HG03175 (cell line): Measurements from ENCODE around the gene DYSF.

Experiments
- ATAC-seq: cut with Tn5 transposase; IDR thresholded peaks from one replicate; pipeline ENCODE4 v1.9.1; 2021; ENCODE audit warnings: mild to moderate bottlenecking, moderate library complexity; ENCODE audit not compliant: unreplicated experiment

Gene DYSF

DNA sequence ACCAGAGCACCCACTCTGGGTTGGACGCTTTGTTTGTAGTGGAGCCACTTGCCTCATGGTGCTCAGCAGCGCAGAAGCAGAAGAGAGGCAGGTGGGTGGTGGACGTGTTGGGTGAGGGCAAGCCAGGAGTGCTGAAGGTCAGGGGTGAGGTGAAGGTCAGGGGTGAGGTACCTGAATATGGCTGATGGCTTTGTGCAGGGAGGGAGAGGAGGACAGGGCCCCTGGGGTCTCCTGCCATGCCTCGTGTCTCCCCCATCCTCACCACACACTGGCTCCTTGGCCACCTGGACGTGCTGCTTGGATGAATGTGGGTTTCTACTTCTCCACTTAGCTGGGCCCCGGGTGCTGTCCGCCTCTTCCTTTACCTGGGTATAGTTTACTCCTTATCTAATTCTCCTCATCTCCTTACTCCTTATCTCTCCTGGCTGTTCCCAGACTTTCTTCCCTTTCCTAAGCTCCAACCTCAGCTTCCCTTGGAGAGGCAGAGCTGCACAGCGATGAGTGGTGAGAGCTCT lies 68.1 kb downstream of the DYSF start:
- ATAC-seq = no peak

DNA sequence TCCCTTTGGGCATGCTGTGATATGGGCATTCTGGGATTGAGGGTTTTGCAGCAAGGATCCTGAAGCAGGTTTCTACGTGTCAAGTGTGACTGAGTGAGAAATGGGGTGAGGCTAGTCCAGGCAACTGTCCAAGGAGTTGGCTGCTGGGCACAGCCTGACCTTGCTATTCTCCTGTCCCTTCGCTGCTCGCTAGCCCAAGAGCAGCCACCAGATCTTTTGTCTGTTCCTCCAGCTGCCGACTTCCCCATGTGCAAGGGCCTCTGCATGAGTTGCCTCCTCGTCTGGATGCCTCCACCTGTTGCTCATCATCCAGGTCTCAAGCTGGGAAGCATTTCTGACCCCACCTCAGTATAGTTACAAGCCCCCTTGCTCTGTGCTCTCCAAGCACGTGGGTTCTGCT lies 71.1 kb downstream of the DYSF start:
- ATAC-seq = no peak

- no peak for ATAC-seq
Observed at GRCh38 chr2:71526141-71526540, 72.8 kb downstream of the DYSF start.

DNA sequence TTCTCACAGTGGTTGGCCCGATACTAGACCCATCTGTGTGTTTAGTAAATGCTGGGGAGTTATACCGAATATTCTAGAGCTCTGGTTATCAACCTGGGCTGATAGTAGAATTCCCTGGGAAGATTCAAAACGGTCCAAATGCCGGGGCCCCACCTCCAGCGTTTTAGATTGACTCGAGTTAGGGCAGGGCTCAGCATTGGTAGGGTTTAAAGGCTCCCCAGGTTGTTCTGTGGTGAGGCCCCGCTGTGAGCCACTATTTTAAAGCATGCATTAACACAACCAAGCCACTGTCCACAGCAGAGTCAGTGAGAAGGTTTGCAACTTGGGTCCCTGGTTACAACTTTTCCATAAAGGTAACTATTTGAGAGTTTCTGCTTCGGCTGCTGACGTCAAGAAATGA lies 73.6 kb downstream of the DYSF start:
- no peak for ATAC-seq

- no peak for ATAC-seq
Observed at GRCh38 chr2:71528131-71528591, 74.8 kb downstream of the DYSF start.

GRCh38 chr2:71528749-71529148 lies 75.4 kb downstream of the DYSF start:
- ATAC-seq = no peak

GRCh38 chr2:71530211-71530610 lies 76.8 kb downstream of the DYSF start:
- no peak for ATAC-seq

DNA sequence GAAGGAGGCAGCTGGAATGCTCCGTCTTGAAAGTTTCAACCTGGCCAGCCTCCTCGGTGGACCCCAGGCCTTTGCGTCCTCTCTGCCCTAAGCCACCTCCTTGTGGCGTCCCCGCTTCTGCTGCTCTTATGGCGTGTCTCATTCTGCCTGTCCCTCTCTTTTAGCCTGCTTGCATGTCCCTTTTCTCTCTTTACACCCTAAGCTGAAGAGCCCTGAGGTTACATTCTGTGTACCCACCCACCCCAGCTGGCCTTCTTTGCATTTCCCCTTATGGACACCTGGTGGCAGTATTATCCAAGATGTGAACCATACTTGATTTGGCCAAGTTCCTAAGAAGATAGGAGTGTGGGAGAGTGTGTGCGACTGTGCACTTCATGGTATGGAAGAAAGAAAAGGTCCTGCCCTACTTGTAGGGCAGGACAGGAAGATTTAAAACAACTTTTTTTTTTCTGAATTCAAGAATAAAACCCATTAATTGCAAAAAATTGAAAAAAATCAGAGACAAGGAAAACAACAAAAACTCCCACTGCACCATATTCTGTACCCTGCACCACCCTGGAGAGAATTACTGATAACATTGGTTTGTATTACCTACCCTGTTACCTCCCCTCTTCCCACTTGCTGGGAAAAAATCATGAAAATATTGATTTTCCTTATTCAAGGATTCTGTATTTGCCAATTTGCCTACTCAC lies 77.4 kb downstream of the DYSF start:
- no peak for ATAC-seq

DNA sequence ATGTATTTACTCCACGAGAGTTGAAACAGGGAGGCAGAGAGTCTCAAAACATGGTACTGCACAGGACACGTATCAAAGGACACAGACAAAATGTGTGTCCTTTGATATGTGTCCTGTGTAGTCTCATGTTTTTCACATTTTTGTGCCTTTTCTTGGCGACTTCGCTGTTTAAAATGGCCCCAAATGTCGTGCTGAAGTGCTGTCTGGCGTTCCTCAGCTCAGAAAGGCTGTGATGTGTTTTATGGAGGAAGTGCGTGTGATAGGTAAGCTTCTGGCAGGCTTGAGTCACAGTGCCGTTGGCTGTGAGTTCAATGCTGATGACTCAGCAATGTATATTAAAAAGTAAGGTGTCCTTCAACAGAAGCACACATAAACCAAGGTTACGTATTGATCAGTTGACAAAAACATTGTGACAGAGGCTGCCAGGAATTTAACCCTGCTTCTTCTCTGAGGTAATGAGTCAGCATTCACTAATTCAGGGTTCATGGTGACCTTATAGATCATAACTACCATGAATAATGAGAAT lies 78.2 kb downstream of the DYSF start:
- no peak for ATAC-seq

- no peak for ATAC-seq
Observed at GRCh38 chr2:71532327-71532726, 79.0 kb downstream of the DYSF start.

GRCh38 chr2:71534201-71534600 lies 80.8 kb downstream of the DYSF start:
- no peak for ATAC-seq

DNA sequence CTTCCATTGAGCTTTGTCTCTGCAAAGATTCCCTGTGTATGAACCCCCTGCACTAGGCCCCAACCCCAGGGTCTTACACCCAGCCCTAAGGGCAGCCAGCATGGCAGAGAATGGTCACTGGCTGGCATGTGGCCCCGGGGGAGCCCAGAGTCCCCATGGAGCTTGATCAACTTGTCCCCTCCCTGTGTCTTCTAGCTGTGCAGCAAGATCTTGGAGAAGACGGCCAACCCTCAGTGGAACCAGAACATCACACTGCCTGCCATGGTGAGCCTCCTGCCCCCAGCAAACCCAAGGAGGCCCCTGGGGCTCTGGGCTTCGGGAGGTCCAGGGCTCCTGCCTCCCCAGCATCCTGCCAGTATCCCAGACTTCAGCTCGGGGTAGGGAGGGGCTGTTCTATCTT lies 81.5 kb downstream of the DYSF start:
- ATAC-seq = no peak

DNA sequence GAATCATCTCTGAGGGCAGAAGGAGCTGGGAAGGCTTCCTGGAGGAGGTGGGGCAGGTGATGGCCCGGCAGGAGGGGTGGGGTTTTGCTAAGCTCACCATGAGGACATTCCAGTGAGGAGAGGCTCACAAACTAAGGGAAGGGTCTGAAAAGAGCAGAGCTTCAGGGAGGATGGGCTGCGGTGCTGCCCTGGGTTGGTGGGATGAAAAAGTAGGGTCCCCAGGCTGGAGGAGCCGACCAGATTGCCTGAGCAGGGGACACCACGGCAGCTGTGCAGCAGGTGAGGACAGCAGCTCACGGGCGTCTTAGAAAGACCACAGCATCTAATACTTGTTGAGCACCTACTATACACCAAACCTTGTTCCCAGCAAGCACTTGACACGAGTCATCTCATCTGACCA lies 82.2 kb downstream of the DYSF start:
- no peak for ATAC-seq

DNA sequence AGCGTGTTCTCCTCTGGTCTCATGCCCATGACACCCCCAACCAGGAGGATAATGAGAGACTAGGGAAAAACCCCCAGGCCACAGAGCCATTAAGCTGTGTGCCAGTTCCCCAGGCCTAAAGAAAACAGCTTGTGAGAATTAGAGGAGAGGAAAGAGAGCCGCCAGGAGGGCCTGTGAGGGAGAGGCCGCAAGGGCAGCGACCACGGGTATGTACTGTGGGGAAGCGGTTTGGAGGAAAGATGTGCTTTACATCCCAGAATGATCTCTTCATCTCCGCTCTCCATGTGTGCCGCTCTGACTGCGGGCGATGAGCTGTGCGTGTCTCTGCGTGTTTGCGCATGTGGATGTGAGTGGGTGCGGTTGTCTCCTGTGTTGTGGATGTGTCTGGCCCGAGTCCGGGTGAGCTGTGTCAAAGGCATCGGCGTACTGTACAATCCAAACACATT lies 82.9 kb downstream of the DYSF start:
- ATAC-seq = no peak

DNA sequence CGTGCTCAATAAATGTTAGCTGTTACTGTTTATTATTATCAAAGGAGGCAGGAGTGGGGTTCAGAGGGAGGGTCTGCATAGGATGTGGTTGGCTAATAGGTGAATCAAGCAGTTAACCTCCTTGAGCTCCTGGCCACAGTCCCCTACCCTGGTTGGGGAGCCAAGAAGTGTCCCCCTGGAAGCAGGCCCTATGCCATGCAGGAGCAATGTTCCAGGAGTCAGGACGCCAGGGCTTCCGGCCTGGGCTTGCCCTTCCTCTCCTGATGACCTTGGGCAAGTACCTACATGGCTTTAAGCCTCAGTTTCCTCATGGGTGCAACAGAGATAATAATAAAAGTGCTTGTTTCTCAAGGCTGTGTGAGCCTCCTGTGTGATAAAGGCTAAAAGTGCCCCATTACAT lies 84.9 kb downstream of the DYSF start:
- ATAC-seq = no peak

DNA sequence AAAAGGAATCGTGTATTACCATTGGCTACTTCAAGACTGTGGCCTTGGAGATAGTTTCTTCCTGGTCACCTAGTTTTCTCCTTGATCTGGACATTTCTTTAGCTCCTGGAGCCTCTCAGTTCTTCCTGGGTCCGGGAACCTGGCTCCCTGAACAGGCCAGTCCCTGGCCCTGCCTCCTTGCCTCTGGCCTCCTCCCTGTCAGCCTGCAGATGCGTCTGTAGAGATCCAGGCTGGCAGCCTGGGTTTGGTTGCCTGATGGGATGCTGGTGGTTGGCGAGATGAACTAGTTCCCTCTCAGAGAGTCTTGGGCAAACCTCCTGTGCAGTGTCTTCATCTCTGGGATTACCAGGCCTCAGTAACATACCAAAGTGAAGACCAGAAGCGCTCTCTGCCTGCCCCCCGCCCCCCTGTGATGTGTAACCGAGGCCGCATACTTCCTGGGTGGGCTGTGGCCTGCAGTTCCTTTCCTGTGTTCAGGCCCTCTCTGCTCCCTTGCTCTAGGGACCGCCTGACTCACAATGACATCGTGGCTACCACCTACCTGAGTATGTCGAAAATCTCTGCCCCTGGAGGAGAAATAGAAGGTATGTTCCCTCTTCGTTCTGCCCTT lies 85.4 kb downstream of the DYSF start:
- ATAC-seq = no peak

- no peak for ATAC-seq
Observed at GRCh38 chr2:71540818-71541217, 87.5 kb downstream of the DYSF start.

- no peak for ATAC-seq
Observed at GRCh38 chr2:71544919-71545571, 91.7 kb downstream of the DYSF start.

DNA sequence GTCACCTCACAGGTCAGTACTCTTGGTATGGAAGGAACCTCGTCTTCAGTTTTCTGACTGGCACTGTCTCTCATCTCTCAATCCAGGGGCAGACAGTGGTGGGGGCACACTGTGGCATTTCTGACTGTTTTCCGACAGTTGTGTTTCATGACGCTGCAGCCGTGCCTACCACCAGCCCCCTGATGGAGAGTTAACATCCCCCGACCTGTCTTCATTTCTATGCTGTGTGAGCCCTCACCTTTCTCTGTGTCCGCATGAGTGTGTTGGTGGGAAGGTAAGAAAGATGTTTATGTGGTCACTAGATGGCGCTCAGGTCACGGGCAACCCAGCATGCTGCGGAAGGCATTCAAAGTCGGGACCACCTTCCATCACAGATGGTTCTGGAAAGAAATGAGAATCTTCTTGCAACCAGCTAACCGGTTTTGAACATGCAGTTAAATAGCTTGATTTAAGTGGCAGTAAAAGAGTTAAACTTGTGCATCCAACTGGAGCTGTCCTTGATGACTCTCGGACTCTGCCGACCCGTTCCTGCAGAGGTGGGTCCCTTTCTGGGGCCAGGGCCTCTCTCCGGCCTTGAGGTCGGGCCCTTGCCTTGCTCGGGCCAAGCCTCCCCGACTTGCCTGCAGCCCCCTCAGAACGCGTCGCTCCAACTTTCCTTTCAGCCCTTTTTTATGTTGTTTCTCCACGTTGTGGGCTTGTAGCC lies 92.4 kb downstream of the DYSF start:
- ATAC-seq = no peak

GRCh38 chr2:71546275-71546638 lies 92.9 kb downstream of the DYSF start:
- no peak for ATAC-seq

- no peak for ATAC-seq
Observed at GRCh38 chr2:71546777-71547281, 93.5 kb downstream of the DYSF start.
